Epidermal melanocyte (primary cell): Measurements from ENCODE around the gene MYADML2.
"Not testable (repeated sequence)": the region's sequence is repeated elsewhere in the genome, so short reads cannot be mapped to it uniquely, and the experiment has no call there.

Source experiments
- DNase-seq: peaks from one replicate; pipeline ENCODE4 v3.0.0; 2011; ENCODE audit warnings: low spot score; ENCODE audit not compliant: insufficient read length

Gene MYADML2

DNA sequence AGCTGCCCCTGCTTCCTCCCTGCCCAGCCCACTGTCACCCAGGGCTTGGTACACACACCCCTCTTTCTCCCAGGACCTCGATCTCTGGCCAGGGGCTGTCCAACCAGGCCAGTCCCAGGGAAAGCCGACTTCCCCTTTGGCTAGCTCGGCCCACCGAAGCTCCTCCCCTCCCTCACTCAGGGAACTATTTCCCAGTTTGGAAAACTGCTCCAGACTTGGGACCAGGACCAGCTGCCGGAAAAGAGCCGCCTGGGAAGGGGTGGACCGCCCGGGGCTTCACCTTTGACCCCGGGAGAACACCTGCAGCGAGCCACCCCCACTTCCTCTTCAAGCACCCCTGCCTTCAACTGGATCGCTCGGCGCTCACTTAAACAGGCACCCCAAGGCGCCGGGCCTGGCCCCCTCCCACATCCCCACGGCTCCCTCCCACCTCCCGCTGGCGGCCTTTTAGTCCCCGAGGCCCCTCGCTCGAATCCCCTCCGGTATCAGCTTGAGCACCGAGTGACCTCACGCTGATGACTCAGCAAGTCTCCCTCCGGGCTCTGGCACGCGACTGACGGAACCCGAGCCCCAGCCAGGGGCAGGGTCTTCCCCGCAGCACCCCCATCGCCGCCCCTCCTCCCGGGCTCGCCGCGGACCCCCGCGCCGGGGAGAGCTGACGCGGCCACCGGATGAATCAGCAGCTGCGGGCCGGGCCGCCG, 20.4 kb downstream of the MYADML2 start:
- peak; percentile 96 for DNase-seq

GRCh38 chr17:81925860-81926450, 21.1 kb downstream of the MYADML2 start:
- no peak for DNase-seq

- no peak for DNase-seq
Observed at GRCh38 chr17:81924557-81925532, 22.2 kb downstream of the MYADML2 start.

GRCh38 chr17:81923302-81924260, 23.5 kb downstream of the MYADML2 start:
- DNase-seq: peak; percentile 49

GRCh38 chr17:81922566-81923301, 24.3 kb downstream of the MYADML2 start:
- DNase-seq: no peak

GRCh38 chr17:81921996-81922565, 25.0 kb downstream of the MYADML2 start:
- no peak for DNase-seq

DNA sequence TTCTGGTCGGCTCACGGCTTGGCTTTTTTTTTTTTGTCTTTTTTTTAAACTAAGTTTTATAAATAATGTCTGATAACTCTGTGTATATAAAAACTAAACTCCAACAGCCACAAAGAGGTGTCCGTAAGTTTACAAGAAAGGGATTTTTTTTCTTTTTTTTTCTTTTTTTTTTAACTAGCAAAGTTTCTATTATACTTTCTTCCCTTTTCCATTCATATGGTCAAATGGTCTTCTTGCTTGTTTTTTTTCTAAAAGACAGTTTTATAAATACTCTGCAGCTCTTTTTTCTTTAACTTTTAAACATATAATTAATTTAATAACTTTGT, 25.5 kb downstream of the MYADML2 start:
- DNase-seq: no peak

GRCh38 chr17:81920612-81921536, 26.2 kb downstream of the MYADML2 start:
- no peak for DNase-seq

DNA sequence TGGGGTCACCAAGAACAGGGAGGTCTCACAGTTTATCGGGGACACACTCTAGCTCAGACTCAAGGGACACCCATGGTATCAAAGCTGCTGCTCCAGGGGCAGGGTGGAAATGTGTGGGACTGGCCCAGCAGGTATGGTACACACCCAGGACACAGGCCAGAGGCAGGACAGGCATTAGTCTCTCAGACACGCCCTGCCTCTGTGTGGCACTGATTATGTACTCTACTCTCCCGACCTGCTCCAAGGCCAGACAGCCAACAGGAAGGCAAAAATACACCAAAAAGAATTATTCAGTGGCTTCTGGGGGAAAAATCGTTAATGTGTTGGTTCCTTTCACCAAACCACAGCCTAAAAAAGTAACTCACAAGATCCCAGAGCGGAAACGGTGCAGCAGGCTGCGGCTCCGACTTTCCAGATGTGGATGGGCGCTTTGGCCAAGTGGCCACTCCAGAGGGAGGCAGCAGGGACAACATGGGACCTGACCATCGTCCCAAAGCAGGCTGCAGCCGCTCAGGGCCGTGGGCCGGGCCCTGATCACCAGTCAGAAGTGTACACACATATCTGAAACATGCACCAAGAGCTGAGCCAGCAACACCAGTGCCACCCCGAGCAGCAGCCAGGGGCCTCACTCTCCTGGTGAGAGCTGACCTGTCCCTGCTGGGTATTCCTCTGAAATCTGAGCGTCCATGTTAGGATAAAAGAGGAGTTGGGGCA, 28.0 kb downstream of the MYADML2 start:
- DNase-seq: no peak

- DNase-seq: not testable (repeated sequence)
Observed at GRCh38 chr17:81918333-81918669, 28.7 kb downstream of the MYADML2 start.

DNA sequence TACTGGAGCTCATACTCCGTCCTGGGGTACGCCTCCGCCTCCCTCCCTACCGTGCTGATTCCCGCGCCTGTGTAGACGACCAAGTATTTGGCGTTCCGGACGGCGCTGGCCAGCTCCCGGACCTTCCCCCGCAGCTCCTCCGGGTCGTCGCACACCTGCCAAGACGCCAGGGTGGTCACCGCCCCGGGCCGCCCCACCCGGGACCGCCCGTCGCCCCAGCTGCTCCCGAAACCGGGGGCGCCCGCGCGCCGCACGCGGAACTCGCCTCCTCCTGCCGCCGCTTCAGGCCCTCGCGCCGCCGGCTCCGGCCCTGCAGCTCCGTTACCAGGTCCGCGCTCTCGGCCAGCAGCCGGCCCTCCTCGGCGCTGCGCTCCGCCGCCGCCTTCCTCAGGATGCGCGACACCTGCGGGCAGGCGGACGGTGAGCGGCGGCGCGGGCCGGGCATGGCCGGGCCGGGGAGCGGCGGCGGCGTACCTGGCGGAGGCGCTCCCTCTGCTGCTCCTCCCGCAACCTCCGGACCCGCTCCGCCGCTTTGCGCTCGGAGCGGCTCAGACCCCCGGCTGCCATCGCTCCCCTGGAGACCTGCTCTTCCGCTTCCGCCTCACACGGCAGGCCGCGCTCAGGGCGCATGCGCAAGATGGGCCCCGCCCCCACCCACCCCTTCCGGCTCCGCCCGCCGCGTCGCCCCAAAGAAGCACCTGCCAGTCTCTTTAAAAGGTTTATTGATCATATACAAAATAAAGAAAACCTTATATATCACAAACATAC, 29.3 kb downstream of the MYADML2 start, which contains the start of gene SIRT7:
Gene SIRT7 (minus strand): TSS at position 612 of the 768 bp plus-strand sequence. CDS start 45 bp downstream, at position 567.
- DNase-seq: peak; percentile 100

- no peak for DNase-seq
Observed at GRCh38 chr17:81916234-81917001, 30.6 kb downstream of the MYADML2 start.

DNA sequence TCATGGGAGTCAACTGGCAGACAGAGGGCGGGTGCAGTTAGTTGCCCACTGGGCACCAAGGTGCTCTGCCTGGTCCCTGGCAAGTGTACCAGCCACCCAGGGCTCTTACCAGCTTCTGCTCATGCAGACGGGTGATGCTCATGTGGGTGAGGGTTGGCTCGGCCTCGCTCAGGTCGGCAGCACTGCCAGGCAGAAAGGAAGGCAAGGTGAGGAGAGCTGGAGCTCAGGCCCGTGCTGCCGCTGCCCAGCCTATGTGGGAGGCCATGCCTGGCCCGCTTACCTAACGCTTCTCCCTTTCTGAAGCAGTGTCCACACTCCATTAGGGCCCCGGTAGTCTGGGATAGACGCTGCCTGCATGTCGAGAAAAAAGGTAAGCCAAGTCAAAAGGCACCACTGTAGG, 31.7 kb downstream of the MYADML2 start:
- DNase-seq: no peak

GRCh38 chr17:81914103-81914850, 32.8 kb downstream of the MYADML2 start:
- no peak for DNase-seq

- DNase-seq: no peak
Observed at GRCh38 chr17:81913394-81914102, 33.5 kb downstream of the MYADML2 start.
